Transverse colon (tissue), 3 donors: Measurements from ENCODE around the gene TMEM236.

Source experiments
- EP300 ChIP-seq: sonication (generic); formaldehyde crosslinking; IDR thresholded peaks from one replicate; pipeline ENCODE4 v1.6.1; 2017; ENCODE audit warnings: antibody characterized with exemption, low read depth
- POLR2A ChIP-seq: fragments of 450-650 bp; IDR thresholded peaks from one replicate; pipeline ENCODE4 v1.6.1; 2016; ENCODE audit warnings: antibody characterized with exemption, mild to moderate bottlenecking, moderate library complexity
- TF ChIP-seq, protein P1 (sequence below), 5 experiments: fragments of 200-600 bp in 3 of 5; fragments of 450-650 bp in 2 of 5; sonication (generic) in 3 of 5; IDR thresholded peaks; 1 replicate in 2 of 5; 2 replicates in 3 of 5; pipeline ENCODE4 v1.5.1; 2016 to 2017; ENCODE audit warnings: antibody characterized with exemption in 5 of 5, inconsistent platforms in 3 of 5, mild to moderate bottlenecking in 2 of 5, moderate library complexity in 1 of 5

- TF ChIP-seq, protein P1, sequence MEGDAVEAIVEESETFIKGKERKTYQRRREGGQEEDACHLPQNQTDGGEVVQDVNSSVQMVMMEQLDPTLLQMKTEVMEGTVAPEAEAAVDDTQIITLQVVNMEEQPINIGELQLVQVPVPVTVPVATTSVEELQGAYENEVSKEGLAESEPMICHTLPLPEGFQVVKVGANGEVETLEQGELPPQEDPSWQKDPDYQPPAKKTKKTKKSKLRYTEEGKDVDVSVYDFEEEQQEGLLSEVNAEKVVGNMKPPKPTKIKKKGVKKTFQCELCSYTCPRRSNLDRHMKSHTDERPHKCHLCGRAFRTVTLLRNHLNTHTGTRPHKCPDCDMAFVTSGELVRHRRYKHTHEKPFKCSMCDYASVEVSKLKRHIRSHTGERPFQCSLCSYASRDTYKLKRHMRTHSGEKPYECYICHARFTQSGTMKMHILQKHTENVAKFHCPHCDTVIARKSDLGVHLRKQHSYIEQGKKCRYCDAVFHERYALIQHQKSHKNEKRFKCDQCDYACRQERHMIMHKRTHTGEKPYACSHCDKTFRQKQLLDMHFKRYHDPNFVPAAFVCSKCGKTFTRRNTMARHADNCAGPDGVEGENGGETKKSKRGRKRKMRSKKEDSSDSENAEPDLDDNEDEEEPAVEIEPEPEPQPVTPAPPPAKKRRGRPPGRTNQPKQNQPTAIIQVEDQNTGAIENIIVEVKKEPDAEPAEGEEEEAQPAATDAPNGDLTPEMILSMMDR (IDR thresholded peaks at IDR 0.05): no peak
- TF ChIP-seq POLR2A: no peak
- TF ChIP-seq EP300: no peak
Observed at GRCh38 chr10:17805330-17805729, 53.3 kb downstream of the TMEM236 start.
